IMR-90 (cell line): Measurements from ENCODE around the gene DPP6. TPM values are rescaled to one million over a fixed set of nuclear protein-coding genes. Genes with fewer than 3 reads are reported as not detected.

Experiments used
- ATAC-seq: fragments of 200-7000 bp; cut with Tn5 transposase; 2 replicates; pipeline ENCODE4 v1.9.1; 2020; ENCODE audit warnings: low read depth, mild to moderate bottlenecking, moderate library complexity
- BruUV-seq: library from RNA; stranded (reverse); fragments of 400-500 nt; replicated peaks from 2 replicates; lab custom pipeline; 2021; lab: Mats Ljungman, UMichigan
- CTCF ChIA-PET: fragments of 300-600 bp; formaldehyde crosslinking; extraction: SDS; loops from one replicate; lab custom pipeline; 2021; ENCODE audit warnings: antibody characterized with exemption; lab: Yijun Ruan, JAX
- POLR2A ChIA-PET: fragments of 300-600 bp; sonication (Branson Sonifier 250); formaldehyde crosslinking; loops from one replicate; lab custom pipeline; 2022; ENCODE audit warnings: antibody characterized with exemption; ENCODE audit not compliant: unreplicated experiment; lab: Charles Lee
- DNase-seq: peaks from one replicate; pipeline ENCODE4 v3.0.0; 2013
- H2AFZ ChIP-seq: replicated peaks from 2 replicates; pipeline ENCODE3; 2013; ENCODE audit warnings: low read length, mild to moderate bottlenecking; ENCODE audit not compliant: poor library complexity
- H2AK5ac ChIP-seq: 2 replicates; pipeline ENCODE4 v1.6.1; 2013; ENCODE audit warnings: low read depth, low read length, inconsistent platforms
- H2AK9ac ChIP-seq: replicated peaks from 2 replicates; pipeline ENCODE3; 2013; ENCODE audit warnings: mild to moderate bottlenecking, low read depth, low read length, moderate library complexity; ENCODE audit not compliant: poor library complexity
- H2BK120ac ChIP-seq: 2 replicates; pipeline ENCODE4 v1.6.1; 2013; ENCODE audit warnings: low read depth, low read length, inconsistent platforms
- H2BK15ac ChIP-seq: 3 replicates; pipeline ENCODE4 v1.6.1; 2013; ENCODE audit warnings: low read depth, low read length, inconsistent platforms
- H2BK20ac ChIP-seq: 2 replicates; pipeline ENCODE4 v1.6.1; 2013; ENCODE audit warnings: low read depth, mild to moderate bottlenecking, inconsistent platforms, low read length, moderate library complexity
- H2BK5ac ChIP-seq: 2 replicates; pipeline ENCODE4 v1.6.1; 2013; ENCODE audit warnings: mild to moderate bottlenecking, low read depth, low read length, inconsistent platforms; ENCODE audit not compliant: poor library complexity, severe bottlenecking
- H3K14ac ChIP-seq: replicated peaks from 2 replicates; pipeline ENCODE4 v1.6.1; 2013; ENCODE audit warnings: low read depth, low read length, inconsistent platforms
- H3K18ac ChIP-seq: 2 replicates; pipeline ENCODE4 v1.6.1; 2013; ENCODE audit warnings: low read depth, low read length, control low read depth
- H3K23ac ChIP-seq: 2 replicates; pipeline ENCODE4 v1.6.1; 2013; ENCODE audit warnings: low read depth, low read length, inconsistent platforms
- H3K27ac ChIP-seq: 2 replicates; pipeline ENCODE4 v1.5.1; 2013; ENCODE audit warnings: mild to moderate bottlenecking, control low read depth, low read length; ENCODE audit not compliant: insufficient read depth
- H3K27me3 ChIP-seq: 2 replicates; pipeline ENCODE4 v1.6.1; 2013; ENCODE audit warnings: low read length; ENCODE audit not compliant: control insufficient read depth, insufficient read depth
- H3K36me3 ChIP-seq: 2 replicates; pipeline ENCODE4 v1.6.1; 2013; ENCODE audit warnings: low read length, mixed read lengths; ENCODE audit not compliant: control insufficient read depth, insufficient read depth
- H3K4ac ChIP-seq: 2 replicates; pipeline ENCODE4 v1.6.1; 2013; ENCODE audit warnings: low read depth, low read length, inconsistent platforms
- H3K4me1 ChIP-seq: 2 replicates; pipeline ENCODE4 v1.6.1; 2013; ENCODE audit warnings: low read length, mixed read lengths; ENCODE audit not compliant: control insufficient read depth, insufficient read depth
- H3K4me2 ChIP-seq: 2 replicates; pipeline ENCODE4 v1.6.1; 2013; ENCODE audit warnings: low read depth, mild to moderate bottlenecking, control low read depth, low read length, moderate library complexity
- H3K4me3 ChIP-seq: 2 replicates; pipeline ENCODE4 v1.5.1; 2013; ENCODE audit warnings: low read depth, mild to moderate bottlenecking, control low read depth, low read length, moderate library complexity; ENCODE audit not compliant: insufficient read depth
- H3K56ac ChIP-seq: 2 replicates; pipeline ENCODE4 v1.6.1; 2013; ENCODE audit warnings: low read length, inconsistent platforms; ENCODE audit not compliant: insufficient read depth; ENCODE audit errors: extremely low read depth
- H3K79me1 ChIP-seq, 2 experiments: 2 replicates each; pipeline ENCODE4 v1.6.1; 2013; ENCODE audit warnings: low read length in 2 of 2, inconsistent platforms in 1 of 2, low read depth in 1 of 2
- H3K9ac ChIP-seq: 2 replicates; pipeline ENCODE4 v1.6.1; 2013; ENCODE audit warnings: low read depth, low read length, control low read depth
- H3K9me1 ChIP-seq: 2 replicates; pipeline ENCODE4 v1.6.1; 2013; ENCODE audit warnings: low read length, inconsistent platforms; ENCODE audit not compliant: insufficient read depth
- H3K9me3 ChIP-seq: 2 replicates; pipeline ENCODE4 v1.6.1; 2013; ENCODE audit warnings: low read length; ENCODE audit not compliant: control insufficient read depth, insufficient read depth
- H4K20me1 ChIP-seq: 2 replicates; pipeline ENCODE4 v1.6.1; 2013; ENCODE audit warnings: low read length, inconsistent platforms; ENCODE audit not compliant: insufficient read depth
- H4K5ac ChIP-seq: 2 replicates; pipeline ENCODE4 v1.6.1; 2013; ENCODE audit warnings: mild to moderate bottlenecking, low read depth, low read length, control low read depth
- H4K8ac ChIP-seq, 2 experiments: 2 replicates each; pipeline ENCODE4 v1.6.1; 2013; ENCODE audit warnings: low read depth in 2 of 2, low read length in 2 of 2, control low read depth in 1 of 2, inconsistent platforms in 1 of 2
- H4K91ac ChIP-seq: 2 replicates; pipeline ENCODE4 v1.6.1; 2013; ENCODE audit warnings: low read depth, low read length, inconsistent platforms; ENCODE audit not compliant: insufficient read depth
- BHLHE40 ChIP-seq: fragments of 150-350 bp; IDR thresholded peaks from 2 replicates; pipeline ENCODE4 v1.6.1; 2016; ENCODE audit warnings: mild to moderate bottlenecking, low read depth, low read length
- CEBPB ChIP-seq: IDR thresholded peaks from 2 replicates; pipeline ENCODE4 v1.6.1; 2012; ENCODE audit warnings: low read depth, low read length, improper control_type of control experiment
- CHD1 ChIP-seq: IDR thresholded peaks from 2 replicates; pipeline ENCODE4 v1.6.1; 2012; ENCODE audit warnings: low read depth, low read length, improper control_type of control experiment
- FOS ChIP-seq: fragments of 150-350 bp; IDR thresholded peaks from 2 replicates; pipeline ENCODE4 v1.6.1; 2016; ENCODE audit warnings: low read depth, low read length
- MAFK ChIP-seq: IDR thresholded peaks from 2 replicates; pipeline ENCODE4 v1.6.1; 2012; ENCODE audit warnings: low read depth, low read length, improper control_type of control experiment
- MAZ ChIP-seq: IDR thresholded peaks from 2 replicates; pipeline ENCODE4 v1.6.1; 2012; ENCODE audit warnings: low read depth, mild to moderate bottlenecking, low read length, improper control_type of control experiment, moderate library complexity, borderline replicate concordance
- MXI1 ChIP-seq: IDR thresholded peaks from 2 replicates; pipeline ENCODE4 v1.6.1; 2012; ENCODE audit warnings: low read depth, mild to moderate bottlenecking, low read length, moderate library complexity, borderline replicate concordance
- NFE2L2 ChIP-seq: fragments of 150-350 bp; IDR thresholded peaks from 2 replicates; pipeline ENCODE4 v1.6.1; 2016; ENCODE audit warnings: low read depth, mild to moderate bottlenecking, low read length
- POLR2A ChIP-seq: IDR thresholded peaks from 2 replicates; pipeline ENCODE4 v1.6.1; 2012; ENCODE audit warnings: mild to moderate bottlenecking, low read depth, low read length
- RAD21 ChIP-seq: IDR thresholded peaks from 2 replicates; pipeline ENCODE4 v1.6.1; 2012; ENCODE audit warnings: low read length, improper control_type of control experiment
- RCOR1 ChIP-seq: IDR thresholded peaks from 2 replicates; pipeline ENCODE4 v1.6.1; 2012; ENCODE audit warnings: mild to moderate bottlenecking, low read length, improper control_type of control experiment; ENCODE audit not compliant: insufficient replicate concordance
- RFX5 ChIP-seq: IDR thresholded peaks from 2 replicates; pipeline ENCODE4 v1.8.0; 2012; ENCODE audit warnings: low read depth, mild to moderate bottlenecking, low read length, moderate library complexity
- SMC3 ChIP-seq: fragments of 150-350 bp; IDR thresholded peaks from 2 replicates; pipeline ENCODE4 v1.6.1; 2016; ENCODE audit warnings: low read depth, mild to moderate bottlenecking, antibody characterized with exemption, low read length, moderate library complexity
- WGBS, 2 experiments: methylation state at CpG; one replicate each; pipeline versions ENCODE4 v1.1.5 to v1.1.7; 2013; ENCODE audit warnings: missing lambda C conversion rate in 2 of 2; ENCODE audit not compliant: insufficient read length in 1 of 2; ENCODE audit errors: extremely low coverage in 2 of 2; 5-methylcytosine and 5-hydroxymethylcytosine counted together
- dilution Hi-C: fragments of 300-500 bp; cut with HindIII; formaldehyde crosslinking; loops from one replicate; pipeline ENCODE4 v1.14.3; 2018; ENCODE audit warnings: low sequenced_read_pairs; ENCODE audit not compliant: unreplicated experiment
- in situ Hi-C: fragments of 300-500 bp; cut with MboI; formaldehyde crosslinking; loops from 3 replicates; pipeline ENCODE4 v1.14.3; 2019; ENCODE audit warnings: low sequenced_read_pairs, inconsistent platforms, mixed read lengths
- intact Hi-C: fragments of 100-400 bp; cut with micrococcal nuclease; formaldehyde crosslinking; loops from 2 replicates; pipeline ENCODE4 v1.10.0; 2022
- polyA plus RNA-seq, 3 experiments: library from polyadenylated mRNA; depleted of rRNA; stranded (reverse); fragments of >200 nt; gene quantifications; 2 replicates each; pipeline ENCODE4 v1.2.3, GENCODE V29; 2012; ENCODE audit warnings: low replicate concordance in 1 of 3
- total RNA-seq: library from RNA; depleted of rRNA; stranded (reverse); fragments of >200 nt; gene quantifications from 2 replicates; pipeline ENCODE4 v1.2.3, GENCODE V29; 2012
- TF ChIP-seq, protein P1 (sequence below): fragments of 150-350 bp; IDR thresholded peaks from 2 replicates; pipeline ENCODE4 v1.6.1; 2017; ENCODE audit warnings: mild to moderate bottlenecking, antibody characterized with exemption, low read length, low read depth
- TF ChIP-seq, protein P2 (sequence below): conservative IDR thresholded peaks from 2 replicates; pipeline ENCODE4 v1.5.1; 2012; ENCODE audit warnings: mild to moderate bottlenecking, low read depth, low read length, improper control_type of control experiment
- TF ChIP-seq, protein P3 (sequence below): fragments of 150-350 bp; IDR thresholded peaks from 2 replicates; pipeline ENCODE4 v1.6.1; 2016; ENCODE audit warnings: low read depth, mild to moderate bottlenecking, low read length, moderate library complexity, borderline replicate concordance

The DPP6 gene
- total and polyA plus RNA-seq, 2 of the 4 experiments (the other 2 are of a cell fraction): not detected

DNA sequence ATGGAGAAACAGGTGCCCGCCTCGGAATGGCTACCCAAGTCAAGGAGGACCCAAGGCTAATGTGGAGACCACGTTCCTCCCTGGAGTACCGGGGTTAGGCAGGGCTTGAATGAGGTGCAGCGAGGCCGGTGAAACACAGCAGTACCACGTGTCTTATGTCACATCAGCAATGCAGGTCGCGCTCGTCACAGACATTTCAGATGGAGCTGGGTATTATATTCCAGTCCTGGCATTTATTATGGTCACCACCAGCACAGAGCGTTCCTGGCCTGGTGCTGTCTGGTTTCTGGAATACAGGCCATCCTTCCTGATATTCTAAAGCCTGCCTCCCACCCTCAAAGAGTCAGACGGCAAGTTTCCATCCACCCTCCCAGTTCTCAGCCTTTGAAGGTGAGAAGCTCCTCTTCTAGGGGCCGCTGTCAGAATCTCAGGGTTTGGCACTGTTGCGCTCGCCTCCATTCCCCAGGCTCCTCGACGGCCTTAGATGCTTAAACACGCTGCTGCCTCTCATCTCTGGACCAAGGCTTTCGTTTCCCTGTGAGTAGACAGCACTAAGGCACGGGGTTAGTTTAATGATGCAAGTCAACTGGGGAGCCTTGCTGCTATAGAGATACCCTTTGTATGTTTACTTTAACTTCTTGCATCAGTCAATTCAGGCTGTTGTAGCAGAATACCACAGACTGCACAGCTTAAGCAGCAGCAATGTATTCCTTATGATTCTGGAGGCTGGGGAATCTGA, 377.6 kb downstream of the DPP6 start:
- no peak overlapping the region for H4K91ac ChIP-seq
- peaks cover 30% of the 10 kb centered on the region for H3K9me3 ChIP-seq
- in situ Hi-C loops: no loop called here
- H4K20me1 ChIP-seq: no peaks in the 10 kb centered on the region
- H3K36me3 ChIP-seq: no peaks in the 10 kb centered on the region
- no peak overlapping the region for H3K4me2 ChIP-seq
- no peak overlapping the region for H3K23ac ChIP-seq
- POLR2A ChIA-PET: no interaction called here
- no peak for ATAC-seq
- no peaks in the 10 kb centered on the region for H3K4me1 ChIP-seq
- no peak overlapping the region for H2BK20ac ChIP-seq
- H3K27me3 ChIP-seq: no peaks in the 10 kb centered on the region
- H3K18ac ChIP-seq: no peak overlapping the region
- no peak for TF ChIP-seq MAFK
- no peak for TF ChIP-seq MAZ
- TF ChIP-seq CHD1: no peak
- no peak for TF ChIP-seq RCOR1
- TF ChIP-seq, protein P1, sequence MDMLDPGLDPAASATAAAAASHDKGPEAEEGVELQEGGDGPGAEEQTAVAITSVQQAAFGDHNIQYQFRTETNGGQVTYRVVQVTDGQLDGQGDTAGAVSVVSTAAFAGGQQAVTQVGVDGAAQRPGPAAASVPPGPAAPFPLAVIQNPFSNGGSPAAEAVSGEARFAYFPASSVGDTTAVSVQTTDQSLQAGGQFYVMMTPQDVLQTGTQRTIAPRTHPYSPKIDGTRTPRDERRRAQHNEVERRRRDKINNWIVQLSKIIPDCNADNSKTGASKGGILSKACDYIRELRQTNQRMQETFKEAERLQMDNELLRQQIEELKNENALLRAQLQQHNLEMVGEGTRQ: no peak
- TF ChIP-seq MXI1: no peak
- no peak for TF ChIP-seq POLR2A
- TF ChIP-seq, protein P2, sequence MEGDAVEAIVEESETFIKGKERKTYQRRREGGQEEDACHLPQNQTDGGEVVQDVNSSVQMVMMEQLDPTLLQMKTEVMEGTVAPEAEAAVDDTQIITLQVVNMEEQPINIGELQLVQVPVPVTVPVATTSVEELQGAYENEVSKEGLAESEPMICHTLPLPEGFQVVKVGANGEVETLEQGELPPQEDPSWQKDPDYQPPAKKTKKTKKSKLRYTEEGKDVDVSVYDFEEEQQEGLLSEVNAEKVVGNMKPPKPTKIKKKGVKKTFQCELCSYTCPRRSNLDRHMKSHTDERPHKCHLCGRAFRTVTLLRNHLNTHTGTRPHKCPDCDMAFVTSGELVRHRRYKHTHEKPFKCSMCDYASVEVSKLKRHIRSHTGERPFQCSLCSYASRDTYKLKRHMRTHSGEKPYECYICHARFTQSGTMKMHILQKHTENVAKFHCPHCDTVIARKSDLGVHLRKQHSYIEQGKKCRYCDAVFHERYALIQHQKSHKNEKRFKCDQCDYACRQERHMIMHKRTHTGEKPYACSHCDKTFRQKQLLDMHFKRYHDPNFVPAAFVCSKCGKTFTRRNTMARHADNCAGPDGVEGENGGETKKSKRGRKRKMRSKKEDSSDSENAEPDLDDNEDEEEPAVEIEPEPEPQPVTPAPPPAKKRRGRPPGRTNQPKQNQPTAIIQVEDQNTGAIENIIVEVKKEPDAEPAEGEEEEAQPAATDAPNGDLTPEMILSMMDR: no peak
- TF ChIP-seq SMC3: no peak
- TF ChIP-seq RAD21: no peak
- no peak for TF ChIP-seq NFE2L2
- no peak for TF ChIP-seq BHLHE40
- no peak for TF ChIP-seq RFX5
- TF ChIP-seq CEBPB: no peak
- TF ChIP-seq FOS: no peak
- TF ChIP-seq, protein P3, sequence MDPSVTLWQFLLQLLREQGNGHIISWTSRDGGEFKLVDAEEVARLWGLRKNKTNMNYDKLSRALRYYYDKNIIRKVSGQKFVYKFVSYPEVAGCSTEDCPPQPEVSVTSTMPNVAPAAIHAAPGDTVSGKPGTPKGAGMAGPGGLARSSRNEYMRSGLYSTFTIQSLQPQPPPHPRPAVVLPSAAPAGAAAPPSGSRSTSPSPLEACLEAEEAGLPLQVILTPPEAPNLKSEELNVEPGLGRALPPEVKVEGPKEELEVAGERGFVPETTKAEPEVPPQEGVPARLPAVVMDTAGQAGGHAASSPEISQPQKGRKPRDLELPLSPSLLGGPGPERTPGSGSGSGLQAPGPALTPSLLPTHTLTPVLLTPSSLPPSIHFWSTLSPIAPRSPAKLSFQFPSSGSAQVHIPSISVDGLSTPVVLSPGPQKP: no peak
- intact Hi-C loops: no loop called here
- H2BK120ac ChIP-seq: no peak overlapping the region
- 39% methylated on average over 2 of the region's 20 CpGs; no CpG with 5 or more reads in 1 of the 2 experiments for WGBS, 2 experiments
- no TSS peak for BruUV-seq
- no peak overlapping the region for H2AFZ ChIP-seq
- no peak overlapping the region for H4K8ac ChIP-seq
- no peak overlapping the region for H2AK9ac ChIP-seq
- no peak overlapping the region for H3K4me3 ChIP-seq
- no peaks in the 10 kb centered on the region for H3K79me1 ChIP-seq
- no peak overlapping the region for H2BK15ac ChIP-seq
- H3K4ac ChIP-seq: no peak overlapping the region
- dilution Hi-C loops: no loop called here
- no peak overlapping the region for H4K5ac ChIP-seq
- CTCF ChIA-PET: no interaction called here
- H3K9ac ChIP-seq: no peak overlapping the region
- H2BK5ac ChIP-seq: no peak overlapping the region
- no peak overlapping the region for H3K27ac ChIP-seq
- no peak overlapping the region for H3K14ac ChIP-seq
- H3K9me1 ChIP-seq: no peaks in the 10 kb centered on the region
- no peak for DNase-seq
- H3K56ac ChIP-seq: no peak overlapping the region
- H2AK5ac ChIP-seq: no peak overlapping the region
